Measurements from ENCODE around the gene MOB3B.

The MOB3B gene

GRCh38 chr9:27447031-27447683, 82.5 kb downstream of the MOB3B start:
- TF ChIP-seq, protein P1, sequence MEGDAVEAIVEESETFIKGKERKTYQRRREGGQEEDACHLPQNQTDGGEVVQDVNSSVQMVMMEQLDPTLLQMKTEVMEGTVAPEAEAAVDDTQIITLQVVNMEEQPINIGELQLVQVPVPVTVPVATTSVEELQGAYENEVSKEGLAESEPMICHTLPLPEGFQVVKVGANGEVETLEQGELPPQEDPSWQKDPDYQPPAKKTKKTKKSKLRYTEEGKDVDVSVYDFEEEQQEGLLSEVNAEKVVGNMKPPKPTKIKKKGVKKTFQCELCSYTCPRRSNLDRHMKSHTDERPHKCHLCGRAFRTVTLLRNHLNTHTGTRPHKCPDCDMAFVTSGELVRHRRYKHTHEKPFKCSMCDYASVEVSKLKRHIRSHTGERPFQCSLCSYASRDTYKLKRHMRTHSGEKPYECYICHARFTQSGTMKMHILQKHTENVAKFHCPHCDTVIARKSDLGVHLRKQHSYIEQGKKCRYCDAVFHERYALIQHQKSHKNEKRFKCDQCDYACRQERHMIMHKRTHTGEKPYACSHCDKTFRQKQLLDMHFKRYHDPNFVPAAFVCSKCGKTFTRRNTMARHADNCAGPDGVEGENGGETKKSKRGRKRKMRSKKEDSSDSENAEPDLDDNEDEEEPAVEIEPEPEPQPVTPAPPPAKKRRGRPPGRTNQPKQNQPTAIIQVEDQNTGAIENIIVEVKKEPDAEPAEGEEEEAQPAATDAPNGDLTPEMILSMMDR (IDR thresholded peaks at IDR 0.05) = no peak

DNA sequence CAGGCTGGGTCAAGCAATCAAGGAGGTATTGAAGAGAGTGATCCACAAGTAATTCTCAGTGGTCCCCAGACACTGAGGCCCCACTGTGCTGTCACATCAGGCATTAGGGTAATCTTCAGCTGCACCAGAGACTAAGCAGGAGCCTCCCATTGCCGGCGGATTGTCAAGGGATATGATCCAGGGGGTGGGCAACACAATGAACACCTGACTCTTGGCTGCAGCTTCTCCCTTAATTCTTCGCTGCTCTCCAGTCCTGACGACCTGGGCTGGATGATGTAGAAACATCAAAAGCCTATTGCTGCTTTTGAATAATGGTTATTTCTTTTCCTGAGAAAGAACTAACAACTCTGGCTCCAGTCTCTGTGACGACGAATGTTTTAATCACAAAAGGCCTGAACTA, 83.9 kb downstream of the MOB3B start:
- TF ChIP-seq, protein P1 (IDR thresholded peaks at IDR 0.05) = no peak

DNA sequence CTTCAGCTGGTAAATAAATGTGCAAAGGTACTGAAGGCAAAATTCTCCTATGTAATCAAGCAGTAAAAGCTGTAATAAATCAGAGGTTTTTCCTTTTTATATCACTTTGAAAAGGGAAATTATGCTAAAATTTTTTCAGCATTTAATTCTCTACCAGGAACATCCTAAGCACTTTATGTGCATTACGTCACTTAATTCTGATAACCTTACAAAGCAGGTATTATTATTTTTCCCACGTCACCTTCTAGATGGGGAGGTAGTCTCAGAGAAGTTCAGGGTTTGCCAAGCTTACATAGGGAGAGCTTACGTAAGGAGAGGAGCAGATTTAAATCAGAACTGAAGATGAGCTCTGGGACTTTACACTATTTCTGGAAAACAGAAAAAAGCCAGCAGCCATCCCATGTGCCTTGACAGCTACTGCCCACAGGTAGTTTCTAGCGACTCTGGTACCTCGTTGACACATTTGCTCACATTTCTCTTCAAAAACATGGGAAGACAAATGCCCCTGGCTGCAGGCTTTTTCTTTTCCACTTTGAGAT, 84.5 kb downstream of the MOB3B start:
- TF ChIP-seq, protein P1 (IDR thresholded peaks at IDR 0.05) = no peak

GRCh38 chr9:27442464-27442863, 87.2 kb downstream of the MOB3B start:
- TF ChIP-seq, protein P1 (IDR thresholded peaks at IDR 0.05) = no peak

DNA sequence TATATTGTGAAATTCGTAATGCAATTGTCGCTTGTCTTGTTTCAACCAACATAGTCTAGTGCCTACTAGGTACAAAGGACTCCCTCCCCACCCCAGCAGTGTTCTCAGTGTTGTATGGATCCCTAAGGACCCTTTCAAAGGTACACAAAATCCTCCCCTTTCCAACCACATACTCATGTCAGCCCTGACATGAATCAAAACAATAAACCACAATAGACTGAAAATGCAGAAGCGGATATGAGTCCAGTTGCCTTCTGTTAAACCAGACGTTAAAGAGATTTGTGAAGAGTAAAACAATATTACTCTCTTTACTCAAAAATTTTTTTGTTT, 87.9 kb downstream of the MOB3B start:
- TF ChIP-seq, protein P1 (IDR thresholded peaks at IDR 0.05) = no peak

DNA sequence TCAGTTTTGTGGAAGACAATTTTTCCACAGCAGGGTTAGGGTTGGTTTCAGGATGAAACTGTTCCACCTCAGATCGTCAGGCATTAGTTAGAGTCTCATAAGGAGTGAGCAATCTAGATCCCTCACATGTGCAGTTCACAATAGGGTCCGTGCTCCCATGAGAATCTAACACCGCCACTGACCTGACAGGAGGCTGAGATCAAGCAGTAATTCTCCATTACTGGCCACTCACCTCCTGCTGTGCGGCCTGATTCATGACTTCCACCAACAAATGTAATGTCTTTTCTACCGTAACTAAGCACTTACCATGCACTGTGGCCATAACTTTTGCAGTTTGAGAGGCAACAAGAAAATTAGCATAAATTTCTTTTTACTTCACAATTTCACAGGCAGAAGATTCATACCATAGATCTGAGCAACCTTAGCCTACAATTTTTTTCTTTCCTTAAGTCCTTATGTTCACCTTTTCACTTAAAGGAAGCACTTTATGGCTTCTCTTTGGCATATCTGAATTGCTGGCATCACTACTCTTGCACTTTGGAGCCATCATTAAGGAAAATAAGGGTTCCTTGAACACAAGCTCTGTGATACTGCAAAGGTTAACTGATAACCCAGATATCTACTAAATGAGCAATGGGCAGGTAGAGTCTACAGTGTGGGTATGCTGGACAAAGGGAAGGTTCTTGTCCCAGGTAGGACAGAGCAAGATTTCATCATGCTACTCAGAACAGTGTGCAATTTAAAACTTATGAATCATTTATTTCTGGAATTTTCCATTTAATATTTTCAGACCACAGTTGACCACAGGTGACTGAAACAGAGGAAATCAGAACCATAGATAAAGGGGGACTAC, 88.5 kb downstream of the MOB3B start:
- TF ChIP-seq, protein P1 (IDR thresholded peaks at IDR 0.05) = no peak

DNA sequence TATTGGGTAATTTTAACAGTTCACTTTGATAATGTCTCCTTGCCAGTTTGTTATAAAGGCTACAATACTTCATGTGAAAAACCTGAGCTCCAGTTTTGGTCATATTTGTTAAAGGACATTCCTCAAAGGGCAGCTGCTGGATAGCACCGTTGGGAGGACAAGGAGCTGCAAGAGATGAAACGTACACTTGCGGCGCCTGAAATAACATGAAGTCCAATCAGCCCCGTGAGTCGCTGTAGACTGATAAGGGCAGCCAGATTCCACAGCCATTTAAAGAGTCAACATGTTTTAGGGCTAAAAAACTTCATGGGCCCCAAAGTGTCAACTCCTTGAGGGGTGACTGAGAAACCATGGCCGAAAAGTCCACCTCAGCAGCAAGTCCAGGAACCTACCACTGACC, 91.1 kb downstream of the MOB3B start:
- TF ChIP-seq, protein P1 (IDR thresholded peaks at IDR 0.05) = no peak
